HG02623 (cell line): ENCODE data around the gene MET.
A peak's percentile ranks its signal among the peaks of the same experiment; 100 is the strongest.
"Not testable (repeated sequence)": the region's sequence is repeated elsewhere in the genome, so short reads cannot be mapped to it uniquely, and the experiment has no call there.

Experiments used
- ATAC-seq: cut with Tn5 transposase; IDR thresholded peaks from one replicate; pipeline ENCODE4 v1.9.1; 2021; ENCODE audit warnings: moderate library complexity; ENCODE audit not compliant: unreplicated experiment

MET gene

GRCh38 chr7:116746388-116746787, 74.4 kb downstream of the MET start:
- not testable (repeated sequence) for ATAC-seq

DNA sequence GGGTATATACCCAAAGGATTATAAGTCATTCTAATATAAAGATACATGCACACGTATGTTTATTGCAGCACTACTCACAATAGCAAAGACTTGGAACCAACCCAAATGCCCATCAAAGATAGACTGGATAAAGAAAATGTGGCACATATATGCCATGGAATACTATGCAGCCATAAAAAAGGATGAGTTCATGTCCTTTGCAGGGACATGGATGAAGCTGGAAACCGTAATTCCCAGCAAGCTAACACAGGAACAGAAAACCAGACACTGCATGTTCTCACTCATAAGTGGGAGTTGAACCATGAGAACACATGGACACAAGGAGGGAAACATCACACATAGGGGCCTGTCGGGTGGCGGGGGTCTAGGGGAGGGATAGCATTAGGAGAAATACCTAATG, 79.1 kb downstream of the MET start:
- not testable (repeated sequence) for ATAC-seq

- no peak for ATAC-seq
Measured at GRCh38 chr7:116752305-116753074, 80.5 kb downstream of the MET start.

DNA sequence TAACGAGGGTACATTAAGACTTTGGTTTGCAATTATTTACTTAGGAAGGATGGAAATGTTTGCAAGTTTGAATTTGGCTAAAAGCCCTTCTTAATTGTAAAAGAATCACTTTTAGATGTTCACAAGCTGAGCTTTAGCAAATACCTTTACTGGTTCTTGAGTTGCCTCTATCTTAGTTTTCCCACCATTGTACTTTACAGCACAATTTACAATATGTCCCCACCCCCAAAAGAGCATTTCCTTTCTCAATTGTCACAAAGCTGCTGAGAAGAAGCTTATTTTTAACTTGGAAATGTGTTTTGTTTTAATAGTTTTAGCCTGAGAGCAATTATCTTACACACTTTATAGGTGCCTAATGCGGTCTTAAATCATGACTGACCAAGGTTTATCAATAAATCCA, 81.1 kb downstream of the MET start:
- ATAC-seq: no peak

GRCh38 chr7:116754186-116754585, 82.2 kb downstream of the MET start:
- ATAC-seq: no peak

- ATAC-seq: no peak
Measured at GRCh38 chr7:116757283-116757682, 85.3 kb downstream of the MET start.

DNA sequence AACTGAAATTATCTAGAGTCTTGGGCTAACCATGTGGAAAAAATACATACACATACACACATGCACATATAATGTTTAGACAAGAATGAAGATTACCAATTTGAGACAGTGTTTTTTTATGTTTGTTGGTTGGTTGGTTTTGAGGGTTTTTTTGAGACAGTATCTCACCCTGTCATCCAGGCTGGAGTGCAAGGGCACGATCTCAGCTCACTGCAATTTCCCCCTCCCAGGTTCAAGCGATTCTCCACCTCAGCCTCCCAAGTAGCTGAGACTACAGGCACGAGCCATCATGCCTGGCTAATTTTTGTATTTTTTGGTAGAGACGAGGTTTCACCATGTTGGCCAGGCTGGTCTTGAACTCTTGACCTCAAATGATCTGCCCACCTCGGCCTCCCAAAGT, 87.6 kb downstream of the MET start:
- not testable (repeated sequence) for ATAC-seq

GRCh38 chr7:116762971-116763370, 91.0 kb downstream of the MET start:
- no peak for ATAC-seq

- ATAC-seq: no peak
Measured at GRCh38 chr7:116763647-116764046, 91.7 kb downstream of the MET start.

DNA sequence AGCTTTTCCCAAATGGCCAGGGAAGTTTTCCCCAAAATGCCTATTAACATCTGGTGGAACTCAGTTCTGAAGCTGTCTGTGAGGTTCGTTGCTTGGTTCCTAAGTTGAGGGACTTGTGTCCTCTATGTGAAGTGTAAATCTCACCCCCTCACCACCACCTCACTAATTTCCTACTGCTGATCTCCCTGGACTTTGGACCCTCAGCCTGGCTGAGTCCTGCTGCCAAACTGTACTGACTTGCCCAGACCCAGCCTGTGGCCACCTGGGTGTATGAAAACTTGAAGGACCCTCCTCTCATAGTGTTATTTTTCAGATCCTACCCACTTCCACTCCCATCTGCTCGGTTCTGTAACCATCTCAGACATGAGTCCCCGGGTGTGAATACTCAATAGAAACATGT, 94.9 kb downstream of the MET start:
- no peak for ATAC-seq

DNA sequence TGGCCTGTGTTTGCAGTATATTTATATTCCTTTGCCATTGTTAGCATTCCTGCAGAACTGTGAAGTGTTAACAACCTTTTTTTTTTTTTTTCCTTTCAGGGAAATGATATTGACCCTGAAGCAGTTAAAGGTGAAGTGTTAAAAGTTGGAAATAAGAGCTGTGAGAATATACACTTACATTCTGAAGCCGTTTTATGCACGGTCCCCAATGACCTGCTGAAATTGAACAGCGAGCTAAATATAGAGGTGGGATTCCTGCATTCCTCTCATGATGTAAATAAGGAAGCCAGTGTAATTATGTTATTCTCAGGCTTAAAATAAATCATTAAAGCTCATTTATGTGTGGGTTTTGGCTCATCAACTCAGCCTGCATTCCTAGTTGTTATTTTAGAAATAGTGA, 97.5 kb downstream of the MET start:
- no peak for ATAC-seq

GRCh38 chr7:116770941-116771340, 98.9 kb downstream of the MET start:
- ATAC-seq: no peak

- no peak for ATAC-seq
Measured at GRCh38 chr7:116771640-116772039, 99.6 kb downstream of the MET start.

DNA sequence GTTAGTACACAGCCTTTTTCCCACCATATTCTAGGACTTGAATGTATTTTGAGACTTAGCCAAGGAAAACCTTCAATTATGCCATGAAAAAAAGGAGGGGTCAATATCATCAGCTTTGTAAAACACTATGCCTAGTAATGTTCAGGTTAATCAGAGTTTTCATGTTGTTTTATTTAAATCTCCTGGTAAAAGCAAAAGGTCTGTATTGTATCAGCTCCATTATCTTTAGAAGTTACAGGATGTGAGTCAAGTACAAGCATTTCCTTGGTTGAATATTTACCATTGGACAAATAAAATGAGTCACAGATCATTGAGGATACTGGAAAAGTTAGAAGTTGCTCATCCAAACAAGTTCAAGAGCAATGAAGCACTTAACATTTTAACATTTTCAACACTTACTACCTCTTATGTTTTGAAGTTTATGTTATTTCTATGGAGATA, 100.4 kb downstream of the MET start:
- no peak for ATAC-seq

- ATAC-seq: no peak
Measured at GRCh38 chr7:116772926-116773749, 101.1 kb downstream of the MET start.

- no peak for ATAC-seq
Measured at GRCh38 chr7:116776046-116776445, 104.0 kb downstream of the MET start.

- ATAC-seq: peak; percentile 46
Measured at GRCh38 chr7:116776610-116777289, 104.8 kb downstream of the MET start.

GRCh38 chr7:116777651-116778281, 105.8 kb downstream of the MET start:
- ATAC-seq: no peak

GRCh38 chr7:116779216-116779615, 107.2 kb downstream of the MET start:
- ATAC-seq: no peak

DNA sequence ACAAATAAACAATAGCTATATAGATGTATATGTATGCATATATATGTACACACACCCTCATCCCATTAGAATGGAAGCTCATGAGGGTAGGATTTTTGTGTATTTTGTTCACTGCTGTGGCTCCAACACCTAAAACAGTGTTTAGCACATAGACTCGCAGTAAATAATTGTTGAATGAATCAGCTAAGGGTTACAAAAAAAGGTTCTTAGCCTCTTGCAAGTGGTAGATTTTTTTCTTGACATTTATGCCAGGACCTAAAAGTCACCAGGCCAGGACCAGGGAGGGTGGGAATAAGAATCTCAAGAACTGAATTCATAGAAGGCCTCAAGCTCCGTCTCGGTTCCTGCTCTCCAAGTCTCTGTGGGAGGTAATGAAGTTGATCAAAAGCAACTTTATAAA, 107.9 kb downstream of the MET start:
- no peak for ATAC-seq

GRCh38 chr7:116780521-116780920, 108.5 kb downstream of the MET start:
- ATAC-seq: no peak
